Activated CD4-positive, alpha-beta T cell treated with anti-CD3 and anti-CD28 coated beads for 48 hours (primary cell): ENCODE data around the gene PLB1.

ENCODE experiments used
- DNase-seq: peaks from one replicate; pipeline ENCODE4 v3.0.0-alpha.2; 2020

The PLB1 gene

GRCh38 chr2:28499282-28499681 lies 3.4 kb downstream of the PLB1 start:
- no peak for DNase-seq

- no peak for DNase-seq
These were observed 9.5 kb downstream of the PLB1 start for GRCh38 chr2:28505361-28505760.

- DNase-seq, result peak; percentile 17
These were observed 10.5 kb downstream of the PLB1 start for GRCh38 chr2:28506112-28506910.

- DNase-seq, result peak; percentile 61
These were observed 12.2 kb downstream of the PLB1 start for GRCh38 chr2:28507796-28508764.

- no peak for DNase-seq
These were observed 13.5 kb downstream of the PLB1 start for GRCh38 chr2:28509361-28509760.

GRCh38 chr2:28510184-28510583 lies 14.3 kb downstream of the PLB1 start:
- DNase-seq, result no peak

GRCh38 chr2:28511871-28512606 lies 16.2 kb downstream of the PLB1 start:
- DNase-seq, result no peak

GRCh38 chr2:28512607-28512965 lies 16.7 kb downstream of the PLB1 start:
- DNase-seq, result no peak

GRCh38 chr2:28513097-28513496 lies 17.2 kb downstream of the PLB1 start:
- DNase-seq, result no peak

GRCh38 chr2:28515176-28515751 lies 19.4 kb downstream of the PLB1 start:
- DNase-seq, result no peak

- DNase-seq, result no peak
These were observed 20.6 kb downstream of the PLB1 start for GRCh38 chr2:28516430-28516829.

GRCh38 chr2:28516950-28517349 lies 21.1 kb downstream of the PLB1 start:
- no peak for DNase-seq

GRCh38 chr2:28521663-28522062 lies 25.8 kb downstream of the PLB1 start:
- no peak for DNase-seq

GRCh38 chr2:28522481-28522880 lies 26.6 kb downstream of the PLB1 start:
- no peak for DNase-seq

- no peak for DNase-seq
These were observed 28.0 kb downstream of the PLB1 start for GRCh38 chr2:28523902-28524301.

GRCh38 chr2:28525481-28525880 lies 29.6 kb downstream of the PLB1 start:
- DNase-seq, result no peak

GRCh38 chr2:28526527-28527132 lies 30.8 kb downstream of the PLB1 start:
- no peak for DNase-seq

GRCh38 chr2:28527196-28527595 lies 31.3 kb downstream of the PLB1 start:
- DNase-seq, result no peak

GRCh38 chr2:28528206-28528605 lies 32.3 kb downstream of the PLB1 start:
- no peak for DNase-seq

- DNase-seq, result no peak
These were observed 34.9 kb downstream of the PLB1 start for GRCh38 chr2:28530782-28531181.

GRCh38 chr2:28532399-28532798 lies 36.5 kb downstream of the PLB1 start:
- DNase-seq, result no peak

GRCh38 chr2:28533044-28533680 lies 37.3 kb downstream of the PLB1 start:
- DNase-seq, result no peak
